ENCODE data around the gene NRF1. TPM values are rescaled to one million over a fixed set of nuclear protein-coding genes. Genes with fewer than 3 reads are reported as not detected.

NRF1 gene
- total RNA-seq, 1 donor from 2014 or later = 22.8 TPM

DNA sequence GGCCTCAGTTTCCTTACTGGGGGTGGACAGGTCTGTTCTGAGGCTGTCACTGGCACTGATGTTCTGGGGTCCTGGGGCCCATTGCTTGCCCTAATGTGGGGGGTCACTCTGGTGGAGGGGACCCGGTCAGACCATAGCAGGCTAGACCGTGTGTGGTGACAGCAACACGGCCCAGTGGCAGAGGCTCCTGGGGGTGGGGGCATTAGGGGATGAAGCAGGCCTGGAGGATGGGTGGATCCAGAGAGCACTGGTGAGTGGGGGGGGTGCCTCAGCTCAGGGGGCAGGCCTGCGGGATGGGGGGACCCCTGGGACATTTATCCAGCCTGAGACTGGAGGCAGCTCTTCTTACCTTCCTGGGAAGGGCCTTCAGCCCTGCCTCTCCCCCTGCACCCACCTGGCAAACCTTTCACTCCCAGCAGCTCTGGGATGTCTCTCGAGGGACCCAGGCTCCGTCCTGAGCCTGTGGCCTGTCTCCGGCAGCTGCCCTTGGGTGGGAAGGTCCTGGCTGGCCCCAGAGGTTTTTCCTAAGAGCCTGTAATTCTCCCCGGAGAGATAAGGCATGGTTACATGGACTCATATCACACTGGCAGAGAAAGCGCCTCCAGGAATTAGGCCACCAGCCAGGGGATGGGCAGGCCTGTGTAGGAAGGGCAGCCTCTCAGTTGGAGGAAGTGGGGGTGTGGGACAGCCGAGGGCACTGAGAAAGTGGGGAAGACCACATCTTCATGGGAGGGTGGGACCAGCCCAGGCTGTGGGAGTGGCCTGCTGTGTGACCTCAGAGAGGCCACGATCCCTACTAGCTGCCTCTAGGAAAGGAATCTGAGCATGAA is 193.6 kb downstream of the NRF1 start:
- DNase-seq (ENCODE audit: low spot score) = no peak
- Mint-ChIP-seq H3K9me3 (no peaks in the 10 kb centered on the region), H3K27me3 (ENCODE audit: low read depth) (peaks cover 4% of the 10 kb centered on the region), H3K36me3 (ENCODE audit: low read depth) (no peaks in the 10 kb centered on the region), H3K4me3 (ENCODE audit: low read depth) (no peak overlapping the region), H3K4me1 (ENCODE audit: low read depth) (no peaks in the 10 kb centered on the region), H3K27ac (no peak overlapping the region)
- intact Hi-C loops (cut with micrococcal nuclease) = no loop called here

Other genes starting within 250 kb of the NRF1 start
- 73.4 and 73.5 TPM in 2 replicates for gene STRIP2, start 177.3 kb upstream of the NRF1 start, total RNA-seq
- 4.7 and 6.8 TPM in 2 replicates for gene SMKR1, start 109.2 kb upstream of the NRF1 start, total RNA-seq